ENCODE results near the gene TBC1D2B.

- TF ChIP-seq CTCF (IDR thresholded peaks at IDR 0.05; ENCODE audit: poor library complexity, severe bottlenecking), result no peak
- TF ChIP-seq TAF1 (IDR thresholded peaks at IDR 0.05; ENCODE audit: low read depth), result no peak
- no peak for TF ChIP-seq POLR2AphosphoS5 (IDR thresholded peaks at IDR 0.05)
- no peak for TF ChIP-seq EZH2 (IDR thresholded peaks at IDR 0.05; ENCODE audit: borderline replicate concordance, insufficient read depth, low read length, poor library complexity, severe bottlenecking)
These were observed 26.6 kb upstream of the TBC1D2B start for GRCh38 chr15:78104119-78104479.

All from neural cell (in vitro differentiated cells).